ENCODE data around the gene WDR70.
"Not testable (repeated sequence)": the region's sequence is repeated elsewhere in the genome, so short reads cannot be mapped to it uniquely, and the experiment has no call there.

The WDR70 gene

DNA sequence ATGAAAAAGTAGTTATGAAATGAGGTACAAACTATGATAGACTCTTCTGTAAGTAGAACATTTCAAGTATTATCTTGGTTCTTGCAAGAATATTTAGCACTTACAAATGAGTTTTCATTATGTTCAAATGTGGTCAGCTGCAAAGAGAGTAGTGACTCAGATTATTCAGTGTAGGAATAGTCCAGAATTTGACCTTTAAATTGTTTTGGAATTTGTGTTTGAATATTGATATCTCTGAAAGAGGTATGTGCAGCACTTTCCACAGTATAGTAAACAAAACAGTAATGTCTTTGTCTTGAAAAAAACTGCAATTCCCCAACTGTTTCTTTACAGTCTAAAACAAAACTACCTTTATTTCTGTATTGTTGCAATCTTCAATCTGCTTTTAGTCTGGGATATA lies 56.1 kb downstream of the WDR70 start:
- TF ChIP-seq, protein P1, sequence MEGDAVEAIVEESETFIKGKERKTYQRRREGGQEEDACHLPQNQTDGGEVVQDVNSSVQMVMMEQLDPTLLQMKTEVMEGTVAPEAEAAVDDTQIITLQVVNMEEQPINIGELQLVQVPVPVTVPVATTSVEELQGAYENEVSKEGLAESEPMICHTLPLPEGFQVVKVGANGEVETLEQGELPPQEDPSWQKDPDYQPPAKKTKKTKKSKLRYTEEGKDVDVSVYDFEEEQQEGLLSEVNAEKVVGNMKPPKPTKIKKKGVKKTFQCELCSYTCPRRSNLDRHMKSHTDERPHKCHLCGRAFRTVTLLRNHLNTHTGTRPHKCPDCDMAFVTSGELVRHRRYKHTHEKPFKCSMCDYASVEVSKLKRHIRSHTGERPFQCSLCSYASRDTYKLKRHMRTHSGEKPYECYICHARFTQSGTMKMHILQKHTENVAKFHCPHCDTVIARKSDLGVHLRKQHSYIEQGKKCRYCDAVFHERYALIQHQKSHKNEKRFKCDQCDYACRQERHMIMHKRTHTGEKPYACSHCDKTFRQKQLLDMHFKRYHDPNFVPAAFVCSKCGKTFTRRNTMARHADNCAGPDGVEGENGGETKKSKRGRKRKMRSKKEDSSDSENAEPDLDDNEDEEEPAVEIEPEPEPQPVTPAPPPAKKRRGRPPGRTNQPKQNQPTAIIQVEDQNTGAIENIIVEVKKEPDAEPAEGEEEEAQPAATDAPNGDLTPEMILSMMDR (conservative IDR thresholded peaks at IDR 0.05; ENCODE audit: low read depth, low read length), result no peak
- DNase-seq (ENCODE audit: low read depth), result peak; percentile 76
- H3K4me3 ChIP-seq (ENCODE audit: low read depth, low read length), result no peak overlapping the region

DNA sequence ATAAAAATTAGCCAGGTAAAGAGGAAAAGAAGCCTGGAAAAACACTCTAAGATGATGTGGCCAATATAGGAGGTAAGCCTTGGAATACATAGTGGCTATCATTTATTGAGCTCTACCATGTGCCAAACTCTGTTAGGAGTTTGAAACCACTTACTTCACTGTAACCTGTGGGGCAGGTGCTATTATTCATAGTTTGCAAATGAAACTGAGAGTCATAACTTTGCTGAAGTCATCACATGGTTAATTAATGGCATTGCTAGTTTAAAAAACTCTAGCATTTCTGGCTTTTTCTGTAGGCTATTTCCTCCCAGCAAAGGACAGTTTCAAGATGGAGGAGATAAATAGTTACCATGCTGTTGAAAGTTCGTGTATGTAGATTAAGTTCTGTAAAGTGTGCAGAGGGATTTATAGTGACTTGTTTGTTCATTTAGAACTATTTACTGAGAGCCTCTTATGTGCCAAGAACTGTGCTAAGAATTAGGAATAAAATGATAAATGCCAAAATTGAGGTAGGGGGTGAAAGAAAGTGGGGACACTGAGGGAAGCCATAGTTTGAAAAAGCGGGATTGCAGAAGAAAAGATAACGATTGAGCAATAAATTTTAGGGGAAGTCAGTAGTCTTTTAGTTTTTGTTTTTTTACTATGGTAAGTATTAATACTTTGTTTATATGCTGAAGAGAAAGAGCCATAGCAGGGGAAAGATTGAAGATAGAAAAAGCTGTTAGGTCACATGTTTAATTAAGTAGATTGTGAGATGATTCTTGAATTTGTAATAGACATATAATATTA lies 57.2 kb downstream of the WDR70 start:
- H3K4me3 ChIP-seq (ENCODE audit: low read depth, low read length), result no peak overlapping the region
- no peak for DNase-seq (ENCODE audit: low read depth)
- TF ChIP-seq, protein P1 (conservative IDR thresholded peaks at IDR 0.05; ENCODE audit: low read depth, low read length), result no peak

DNA sequence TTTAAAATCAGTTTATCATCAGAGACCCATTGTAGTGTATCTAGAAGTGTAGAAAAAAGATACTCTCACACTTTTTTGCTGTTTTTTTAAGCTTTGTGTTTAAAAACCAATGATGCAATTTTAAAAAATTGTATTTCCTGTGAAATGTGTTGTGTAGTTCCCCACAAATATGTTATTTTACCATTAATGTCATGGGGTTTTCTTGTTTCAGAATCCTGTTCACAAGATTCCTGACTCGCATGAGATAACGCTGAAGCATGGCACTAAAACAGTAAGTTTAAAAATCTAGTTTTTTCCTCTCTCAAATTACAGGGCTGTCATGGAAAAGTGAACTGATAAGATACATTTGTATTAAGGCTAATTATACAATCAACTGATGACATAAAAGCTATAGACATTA lies 58.6 kb downstream of the WDR70 start:
- TF ChIP-seq, protein P1 (conservative IDR thresholded peaks at IDR 0.05; ENCODE audit: low read depth, low read length), result no peak
- H3K4me3 ChIP-seq (ENCODE audit: low read depth, low read length), result no peak overlapping the region
- peak; percentile 85 for DNase-seq (ENCODE audit: low read depth)

- not testable (repeated sequence) for H3K4me3 ChIP-seq (ENCODE audit: low read depth, low read length); DNase-seq (ENCODE audit: low read depth)
Observed at GRCh38 chr5:37445783-37446182, 66.7 kb downstream of the WDR70 start.

GRCh38 chr5:37448941-37449340 lies 69.8 kb downstream of the WDR70 start:
- DNase-seq (ENCODE audit: low read depth), result peak; percentile 48
- H3K4me3 ChIP-seq (ENCODE audit: low read depth, low read length), result no peak overlapping the region
- TF ChIP-seq, protein P1 (conservative IDR thresholded peaks at IDR 0.05; ENCODE audit: low read depth, low read length), result no peak

- not testable (repeated sequence) for DNase-seq (ENCODE audit: low read depth); H3K4me3 ChIP-seq (ENCODE audit: low read depth, low read length)
Observed at GRCh38 chr5:37451991-37452390, 72.9 kb downstream of the WDR70 start.

GRCh38 chr5:37453252-37453651 lies 74.1 kb downstream of the WDR70 start:
- H3K4me3 ChIP-seq (ENCODE audit: low read depth, low read length); DNase-seq (ENCODE audit: low read depth): not testable (repeated sequence)

DNA sequence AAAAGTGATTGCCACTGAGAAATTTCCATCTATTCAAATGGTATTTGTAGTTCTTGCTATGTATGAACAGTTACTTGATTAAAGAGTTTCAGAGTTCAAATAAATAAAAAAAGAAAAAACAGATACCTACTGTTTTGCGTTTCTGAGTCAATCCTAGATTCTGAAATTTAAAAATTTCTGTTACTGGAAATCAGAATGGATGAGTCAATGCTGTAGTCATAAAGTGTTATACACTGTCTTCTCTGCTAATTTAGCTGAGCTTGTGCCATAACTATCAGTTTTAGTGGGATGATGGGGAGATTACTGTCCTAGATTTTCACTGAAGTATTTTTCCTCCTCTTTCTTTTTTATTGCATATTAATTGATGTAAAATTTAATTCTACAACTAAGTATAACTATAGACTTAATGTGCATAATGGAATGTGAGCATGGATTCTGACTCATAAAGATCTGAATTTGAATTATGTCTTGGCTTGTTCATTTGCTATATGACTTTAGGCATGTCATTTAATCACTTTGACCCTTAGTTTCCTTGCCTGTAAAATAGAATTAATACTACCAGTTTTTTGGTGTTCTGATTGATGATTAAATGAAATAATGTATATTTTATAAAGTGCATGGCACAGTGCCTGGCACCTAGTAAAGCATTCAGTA lies 75.4 kb downstream of the WDR70 start:
- H3K4me3 ChIP-seq (ENCODE audit: low read depth, low read length), result not testable (repeated sequence)
- peak; percentile 25 for DNase-seq (ENCODE audit: low read depth)

GRCh38 chr5:37463191-37464051 lies 84.3 kb downstream of the WDR70 start:
- DNase-seq (ENCODE audit: low read depth), result peak; percentile 23
- H3K4me3 ChIP-seq (ENCODE audit: low read depth, low read length), result not testable (repeated sequence)

GRCh38 chr5:37464581-37464980 lies 85.5 kb downstream of the WDR70 start:
- not testable (repeated sequence) for DNase-seq (ENCODE audit: low read depth); H3K4me3 ChIP-seq (ENCODE audit: low read depth, low read length)

DNA sequence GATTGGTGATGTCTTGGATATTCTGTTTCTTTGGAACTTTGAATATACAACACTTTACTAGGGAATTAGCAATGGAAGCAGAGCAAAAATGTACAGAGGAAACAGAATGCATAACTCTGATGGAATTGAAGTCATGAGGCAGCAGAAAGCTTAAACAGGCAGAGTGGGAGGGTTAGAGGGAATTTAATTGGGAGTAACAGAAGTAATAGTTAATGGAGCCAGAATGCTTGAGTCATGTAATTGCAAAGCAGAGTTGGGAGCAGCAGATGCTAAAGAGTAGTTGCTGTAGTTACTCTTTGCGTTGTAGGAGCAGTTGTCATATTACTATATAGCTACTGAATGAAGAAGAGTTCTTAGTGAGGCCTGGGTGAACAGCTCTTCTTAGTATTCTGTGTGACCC lies 90.3 kb downstream of the WDR70 start:
- not testable (repeated sequence) for H3K4me3 ChIP-seq (ENCODE audit: low read depth, low read length); DNase-seq (ENCODE audit: low read depth)
